HG02623 (cell line): ENCODE results near the gene TMC2.

ENCODE experiments used
- ATAC-seq: cut with Tn5 transposase; IDR thresholded peaks from one replicate; pipeline ENCODE4 v1.9.1; 2021; ENCODE audit warnings: moderate library complexity; ENCODE audit not compliant: unreplicated experiment

Gene TMC2

DNA sequence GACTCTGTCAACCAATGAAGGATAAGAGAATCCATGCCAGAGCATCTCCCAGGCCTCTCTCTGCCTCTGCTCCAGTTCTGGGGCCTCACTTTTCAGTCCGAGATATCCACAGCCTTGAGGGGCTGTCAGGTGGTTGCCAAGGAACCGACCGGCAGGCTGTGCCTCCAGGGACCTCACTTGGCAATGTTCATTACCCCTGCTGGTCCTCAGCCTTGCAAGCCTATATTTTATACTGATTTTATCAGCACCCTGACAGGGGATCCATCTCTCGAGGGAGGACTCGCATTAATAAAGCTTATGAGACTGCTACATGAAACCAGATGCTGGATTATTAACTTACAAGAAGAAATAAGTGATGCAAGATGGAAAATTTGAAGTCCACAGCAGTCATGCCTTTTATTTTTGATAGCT is 39.9 kb downstream of the TMC2 start:
- ATAC-seq, result no peak

GRCh38 chr20:2578475-2579192 is 42.3 kb downstream of the TMC2 start:
- ATAC-seq, result no peak

DNA sequence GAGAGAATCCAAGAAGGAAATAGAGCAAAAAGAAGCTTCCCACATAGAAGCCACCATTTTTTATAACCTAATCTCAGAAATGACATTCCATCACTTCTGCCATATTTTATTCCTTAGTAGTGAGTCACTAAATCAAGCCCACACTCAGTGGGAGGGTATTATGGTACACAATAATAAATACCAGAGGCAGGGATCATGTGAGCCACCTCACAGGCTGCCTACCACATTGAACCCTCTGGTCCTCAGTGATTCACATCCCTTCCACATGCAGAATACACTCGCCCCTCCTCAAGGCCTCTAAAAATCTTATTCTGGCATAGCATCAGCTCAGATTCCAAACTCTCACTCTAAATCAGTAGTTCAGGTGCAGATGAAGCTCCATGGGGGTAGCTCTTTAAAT is 49.4 kb downstream of the TMC2 start:
- no peak for ATAC-seq

- ATAC-seq, result no peak
Measured at GRCh38 chr20:2593756-2594155, 57.4 kb downstream of the TMC2 start.

GRCh38 chr20:2595076-2595475 is 58.7 kb downstream of the TMC2 start:
- ATAC-seq, result no peak

DNA sequence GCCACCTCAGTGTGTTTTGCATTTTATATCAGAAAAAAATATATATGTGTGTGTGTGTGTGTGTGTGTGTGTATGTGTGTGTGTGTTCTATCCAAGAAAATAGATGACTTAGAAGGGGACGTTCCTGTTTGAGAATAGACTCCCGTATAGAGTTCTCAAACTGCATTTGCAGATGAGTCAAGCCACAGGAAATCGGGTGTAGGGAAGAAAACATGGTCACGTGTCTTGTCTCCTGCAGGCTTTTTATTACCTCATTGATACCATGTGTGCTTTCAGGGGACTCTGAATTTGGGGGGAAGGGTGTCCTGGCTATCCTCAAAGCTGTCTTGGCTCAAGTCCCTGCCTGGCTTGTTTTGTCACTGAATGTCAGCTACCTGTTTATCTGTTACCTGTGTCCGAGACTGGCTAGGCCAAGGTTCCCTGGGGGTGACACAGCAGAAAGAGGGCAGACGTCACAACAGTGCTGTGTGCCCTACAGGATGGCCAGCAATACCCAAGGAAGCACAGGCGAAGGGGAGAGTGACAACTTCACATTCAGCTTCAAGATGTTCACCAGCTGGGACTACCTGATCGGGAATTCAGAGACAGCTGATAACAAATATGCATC is 60.4 kb downstream of the TMC2 start:
- no peak for ATAC-seq

GRCh38 chr20:2599288-2600006 is 63.1 kb downstream of the TMC2 start:
- ATAC-seq, result no peak

- no peak for ATAC-seq
Measured at GRCh38 chr20:2602046-2602735, 65.8 kb downstream of the TMC2 start.

- ATAC-seq, result no peak
Measured at GRCh38 chr20:2602746-2603145, 66.4 kb downstream of the TMC2 start.

- ATAC-seq, result no peak
Measured at GRCh38 chr20:2603816-2604505, 67.6 kb downstream of the TMC2 start.

- ATAC-seq, result no peak
Measured at GRCh38 chr20:2604506-2604835, 68.1 kb downstream of the TMC2 start.

DNA sequence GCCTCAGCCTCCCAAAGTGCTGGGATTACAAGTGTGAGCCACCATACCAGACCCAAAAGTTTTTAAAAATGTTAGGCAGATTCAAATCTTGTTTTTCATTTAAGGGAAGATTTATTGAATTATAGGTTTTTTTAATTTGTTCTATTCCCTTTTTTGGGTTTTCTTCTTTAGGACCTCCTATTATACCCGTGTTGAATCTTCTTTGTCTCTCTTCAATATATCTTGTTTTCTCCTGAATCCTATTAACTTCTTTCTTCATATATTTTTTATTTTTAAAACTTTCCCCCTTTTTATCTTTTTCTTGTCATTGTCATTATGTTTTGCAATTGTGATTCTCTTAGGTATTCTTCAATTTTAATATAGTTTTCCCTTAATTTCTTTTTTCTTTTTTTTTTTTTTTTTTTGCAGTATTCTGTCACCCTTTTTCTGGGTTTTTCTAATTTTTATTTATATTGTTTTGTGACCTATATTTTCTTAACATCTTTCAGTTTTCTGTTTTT is 70.2 kb downstream of the TMC2 start:
- ATAC-seq, result no peak

- ATAC-seq, result no peak
Measured at GRCh38 chr20:2610326-2610725, 74.0 kb downstream of the TMC2 start.

DNA sequence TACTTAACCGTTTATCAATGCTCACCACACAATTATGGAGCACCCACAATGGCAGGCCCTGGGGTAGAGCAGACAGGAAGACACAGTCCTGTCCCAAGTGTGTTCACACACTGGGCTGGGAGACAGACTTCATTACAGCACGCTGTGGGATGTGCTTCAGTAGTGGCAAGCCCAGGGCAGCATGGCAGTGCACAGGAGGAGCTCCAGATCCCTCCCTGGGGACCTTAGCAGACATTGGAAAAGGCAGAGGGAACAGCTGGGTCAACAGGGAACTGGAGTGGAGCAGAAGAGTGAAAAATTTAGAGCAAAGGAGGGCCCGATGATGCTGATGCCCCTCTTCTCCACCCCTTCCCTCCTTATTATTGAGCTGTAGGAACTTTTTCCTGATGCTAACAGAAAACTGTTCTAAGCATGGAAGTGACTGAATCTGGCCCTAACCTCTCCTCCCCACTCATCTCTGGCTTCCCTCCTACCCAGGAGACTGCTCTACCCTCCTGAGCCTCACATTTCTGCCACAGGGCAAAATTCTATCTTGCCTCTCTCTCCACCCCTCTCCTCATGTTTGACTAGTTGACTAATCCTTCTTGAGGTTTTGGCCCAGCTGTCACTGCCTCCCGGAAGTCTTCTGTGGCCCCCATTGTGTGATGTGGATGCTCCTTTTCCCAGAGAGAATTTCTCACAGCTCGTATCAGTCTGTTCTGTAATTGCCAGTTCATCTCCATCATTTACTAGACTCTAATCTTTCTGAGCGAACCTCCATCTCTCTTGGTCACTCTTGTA is 74.8 kb downstream of the TMC2 start:
- no peak for ATAC-seq

- no peak for ATAC-seq
Measured at GRCh38 chr20:2612073-2612472, 75.7 kb downstream of the TMC2 start.

DNA sequence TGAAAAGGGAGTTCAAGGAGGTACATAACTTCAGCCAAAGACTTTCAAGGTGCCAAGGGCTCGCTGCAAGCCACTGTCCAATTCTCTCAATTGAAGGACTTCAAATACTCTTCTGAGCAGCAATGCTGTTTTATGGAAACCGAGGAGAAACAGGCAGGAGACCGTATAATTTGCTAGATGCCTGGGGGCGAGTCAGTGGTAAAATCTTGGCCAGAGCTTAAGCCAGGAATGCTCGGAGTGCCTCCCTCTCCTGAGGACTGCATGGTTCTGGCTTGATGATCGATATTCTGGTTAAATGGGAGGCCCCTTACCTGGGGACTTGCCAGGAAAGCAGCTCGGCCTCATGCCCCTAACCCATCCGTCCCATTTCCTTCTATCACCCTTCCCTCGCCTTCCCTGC is 80.3 kb downstream of the TMC2 start:
- ATAC-seq, result no peak

GRCh38 chr20:2617099-2617714 is 80.8 kb downstream of the TMC2 start:
- ATAC-seq, result no peak

DNA sequence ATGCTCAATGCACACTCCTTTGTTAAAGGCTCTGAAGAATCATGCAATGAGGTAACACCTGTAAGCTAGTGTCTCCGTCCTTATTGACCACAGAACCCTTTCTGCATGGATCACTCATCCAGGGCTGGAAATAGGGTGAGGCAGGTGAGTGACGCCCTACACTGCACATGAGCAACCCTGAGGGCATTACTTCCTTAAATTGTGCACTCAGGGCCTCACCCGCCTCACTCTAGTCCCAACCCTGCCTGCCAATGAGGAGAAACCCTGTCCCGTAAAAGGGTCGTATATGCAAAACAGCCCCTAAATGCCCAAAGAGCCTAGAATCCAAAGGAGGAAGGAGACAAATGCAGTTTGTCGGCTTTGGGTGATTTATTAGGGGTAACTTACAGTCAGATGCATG is 82.4 kb downstream of the TMC2 start:
- ATAC-seq, result no peak

DNA sequence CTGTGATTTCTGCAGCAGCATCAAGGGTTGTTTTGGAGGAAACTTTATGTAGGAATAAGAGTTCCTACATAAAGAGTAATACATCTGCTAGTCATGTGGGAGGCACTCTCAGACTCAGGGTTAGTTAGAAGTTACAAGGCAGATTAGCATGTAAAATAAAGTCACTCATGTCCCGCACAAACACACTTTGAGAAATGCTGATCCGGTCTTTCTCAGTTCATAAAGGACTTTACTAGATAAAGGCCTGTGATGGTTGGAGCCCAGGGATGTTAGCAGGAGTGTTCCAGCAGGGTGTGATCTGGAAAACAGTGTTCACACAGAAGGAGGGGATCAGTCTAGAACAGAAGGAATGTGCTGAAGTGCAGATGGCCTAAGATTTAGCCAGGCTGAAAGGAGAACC is 83.0 kb downstream of the TMC2 start:
- no peak for ATAC-seq
